Central memory CD8-positive, alpha-beta T cell (primary cell): ENCODE results near the gene MARK4.

ENCODE experiments used
- ATAC-seq: fragments of 150-1000 bp; cut with Tn5 transposase; replicated peaks from 2 replicates; pipeline ENCODE4 v1.10.0; 2022; ENCODE audit warnings: mild to moderate bottlenecking, moderate FRiP score, moderate number of reproducible peaks; ENCODE audit not compliant: poor library complexity, severe bottlenecking; ENCODE audit errors: extremely low read depth
- DNase-seq, 2 donors: peaks; one replicate each; pipeline ENCODE4 v3.0.0; 2021; ENCODE audit warnings: low spot score in 2 of 2
- H3K27ac Mint-ChIP-seq: one replicate; pipeline ENCODE4 v1.8.0; 2022; ENCODE audit warnings: low read depth, mild to moderate bottlenecking, moderate library complexity, mixed read lengths
- H3K27me3 Mint-ChIP-seq: one replicate; pipeline ENCODE4 v1.8.0; 2022; ENCODE audit warnings: mixed read lengths
- H3K36me3 Mint-ChIP-seq: one replicate; pipeline ENCODE4 v1.8.0; 2022; ENCODE audit warnings: mild to moderate bottlenecking, moderate library complexity, mixed read lengths; ENCODE audit not compliant: insufficient read depth
- H3K4me1 Mint-ChIP-seq: one replicate; pipeline ENCODE4 v1.8.0; 2022; ENCODE audit warnings: mixed read lengths
- H3K4me3 Mint-ChIP-seq: one replicate; pipeline ENCODE4 v1.8.0; 2022; ENCODE audit warnings: mild to moderate bottlenecking, moderate library complexity, mixed read lengths
- H3K9me3 Mint-ChIP-seq: one replicate; pipeline ENCODE4 v1.8.0; 2022; ENCODE audit warnings: mixed read lengths

Gene MARK4

DNA sequence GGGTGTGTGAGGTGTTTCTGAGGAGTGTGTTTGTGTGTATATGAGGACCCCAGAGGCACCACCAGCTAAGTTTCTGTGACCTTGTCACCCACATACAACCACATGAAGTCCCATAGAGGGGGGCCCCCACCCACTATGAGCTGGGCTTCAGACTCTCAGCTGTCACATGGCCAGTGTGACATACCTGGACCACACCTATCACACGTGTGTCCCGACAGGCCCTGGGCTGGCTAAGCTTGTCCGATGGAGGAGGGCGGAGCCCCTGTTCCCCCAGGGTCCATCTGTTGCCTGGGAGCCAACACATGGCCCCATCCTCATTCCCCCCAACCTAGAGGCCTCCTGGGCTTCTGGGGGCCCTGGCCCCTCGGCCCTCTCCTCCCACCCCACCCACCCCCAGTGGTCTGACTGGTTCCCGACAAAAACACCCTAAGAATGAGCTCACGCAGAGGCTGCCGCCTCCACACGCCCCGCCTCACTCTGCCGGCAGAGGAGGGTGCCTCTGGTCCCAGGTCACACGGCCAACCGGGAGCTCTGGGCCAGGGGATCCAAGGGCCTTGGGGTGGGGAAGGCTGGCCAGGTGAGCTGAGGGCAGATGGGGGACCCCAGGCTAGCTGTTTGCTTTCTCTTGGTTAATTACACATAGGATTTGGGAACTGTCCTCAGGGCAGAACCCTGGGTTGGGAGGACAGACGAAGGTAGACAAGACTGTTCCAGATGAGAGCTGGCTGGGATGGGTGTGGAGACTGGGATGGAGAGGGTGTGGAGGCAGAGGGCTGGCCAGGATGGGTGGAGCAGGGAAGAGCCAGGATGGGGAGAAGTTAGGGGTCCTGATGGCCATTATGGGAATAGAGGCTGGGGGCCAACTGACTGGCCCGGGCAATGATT, 93.8 kb downstream of the MARK4 start:
- ATAC-seq = no peak
- H3K27me3 Mint-ChIP-seq = peaks cover 16% of the 10 kb centered on the region
- H3K27ac Mint-ChIP-seq = no peak overlapping the region
- no peak overlapping the region for H3K4me3 Mint-ChIP-seq
- H3K36me3 Mint-ChIP-seq = peaks cover 3% of the 10 kb centered on the region
- no peak for DNase-seq
- H3K9me3 Mint-ChIP-seq = no peaks in the 10 kb centered on the region
- peaks cover 6% of the 10 kb centered on the region for H3K4me1 Mint-ChIP-seq

DNA sequence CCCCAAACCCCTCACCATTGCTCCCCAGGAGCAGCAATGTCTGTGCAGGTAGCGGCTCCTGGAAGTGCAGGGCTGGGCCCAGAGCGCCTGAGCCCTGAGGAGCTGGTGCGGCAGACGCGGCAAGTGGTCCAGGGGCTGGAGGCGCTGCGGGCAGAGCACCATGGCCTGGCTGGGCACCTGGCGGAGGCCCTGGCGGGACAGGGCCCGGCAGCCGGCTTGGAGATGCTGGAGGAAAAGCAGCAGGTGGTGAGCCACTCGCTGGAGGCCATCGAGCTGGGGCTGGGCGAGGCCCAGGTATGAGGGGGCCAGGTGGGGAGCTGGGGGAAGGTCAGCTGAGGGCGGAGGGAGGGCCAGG, 94.4 kb downstream of the MARK4 start:
- no peak for ATAC-seq
- no peak overlapping the region for H3K27ac Mint-ChIP-seq
- H3K36me3 Mint-ChIP-seq = no peaks in the 10 kb centered on the region
- no peaks in the 10 kb centered on the region for H3K4me1 Mint-ChIP-seq
- H3K4me3 Mint-ChIP-seq = no peak overlapping the region
- no peaks in the 10 kb centered on the region for H3K9me3 Mint-ChIP-seq
- peaks cover 16% of the 10 kb centered on the region for H3K27me3 Mint-ChIP-seq
- DNase-seq = no peak

DNA sequence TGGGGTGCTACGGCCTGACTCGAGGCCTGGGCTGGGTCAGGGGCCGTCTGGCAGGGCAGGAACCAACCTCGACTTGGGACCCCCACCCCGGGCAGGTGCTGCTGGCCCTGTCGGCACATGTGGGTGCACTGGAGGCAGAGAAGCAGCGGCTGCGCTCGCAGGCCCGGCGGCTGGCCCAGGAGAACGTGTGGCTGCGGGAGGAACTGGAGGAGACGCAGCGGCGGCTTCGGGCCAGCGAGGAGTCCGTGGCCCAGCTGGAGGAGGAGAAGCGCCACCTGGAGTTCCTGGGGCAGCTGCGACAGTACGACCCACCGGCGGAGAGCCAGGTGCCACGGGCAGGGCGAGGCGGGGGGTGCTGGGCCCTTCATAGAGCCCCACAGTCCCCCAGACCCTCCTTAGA, 95.4 kb downstream of the MARK4 start:
- Mint-ChIP-seq H3K9me3 (no peaks in the 10 kb centered on the region), H3K27me3 (peaks cover 16% of the 10 kb centered on the region), H3K4me1 (no peaks in the 10 kb centered on the region), H3K27ac (no peak overlapping the region), H3K4me3 (no peak overlapping the region), H3K36me3 (peaks cover 4% of the 10 kb centered on the region)
- DNase-seq (no peak), ATAC-seq (no peak)

DNA sequence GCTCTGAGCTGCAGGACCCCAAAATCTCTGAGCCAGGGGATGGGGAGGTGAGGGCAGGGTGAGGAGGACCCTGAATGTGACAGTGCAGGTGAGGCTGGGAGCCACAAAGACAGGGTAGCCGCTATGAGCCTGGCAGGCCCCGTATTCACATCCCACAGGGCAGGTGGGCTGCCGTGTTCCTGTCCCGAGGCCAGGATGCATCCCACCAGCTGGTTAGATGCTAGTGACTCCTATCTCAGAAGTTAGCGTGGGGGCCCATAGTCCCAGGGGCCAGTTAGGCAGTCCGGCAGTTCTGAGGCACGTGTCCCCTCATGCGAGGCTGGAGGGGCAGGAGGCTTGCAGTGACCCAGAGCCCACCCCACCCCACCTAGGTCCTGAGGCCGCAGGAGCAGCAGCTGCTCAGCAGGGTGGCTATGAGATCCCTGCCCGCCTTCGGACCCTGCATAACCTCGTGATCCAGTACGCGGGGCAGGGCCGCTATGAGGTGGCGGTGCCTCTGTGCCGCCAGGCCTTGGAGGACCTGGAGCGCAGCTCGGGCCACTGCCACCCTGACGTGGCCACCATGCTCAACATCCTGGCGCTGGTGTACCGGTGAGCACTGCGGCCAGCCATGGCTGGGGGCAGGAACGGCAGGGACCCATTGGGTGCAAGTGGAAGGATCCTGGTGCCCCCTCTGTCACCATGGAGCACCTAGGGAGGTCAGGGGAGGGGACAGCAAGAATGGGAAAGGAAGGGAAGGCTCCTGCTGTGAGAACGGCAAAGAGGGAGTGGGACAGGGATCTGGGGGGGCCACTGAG, 96.7 kb downstream of the MARK4 start:
- Mint-ChIP-seq H3K4me3 (no peak overlapping the region), H3K27me3 (peaks cover 16% of the 10 kb centered on the region), H3K27ac (no peak overlapping the region), H3K9me3 (no peaks in the 10 kb centered on the region), H3K36me3 (peaks cover 5% of the 10 kb centered on the region), H3K4me1 (no peaks in the 10 kb centered on the region)
- no peak for ATAC-seq
- no peak for DNase-seq

DNA sequence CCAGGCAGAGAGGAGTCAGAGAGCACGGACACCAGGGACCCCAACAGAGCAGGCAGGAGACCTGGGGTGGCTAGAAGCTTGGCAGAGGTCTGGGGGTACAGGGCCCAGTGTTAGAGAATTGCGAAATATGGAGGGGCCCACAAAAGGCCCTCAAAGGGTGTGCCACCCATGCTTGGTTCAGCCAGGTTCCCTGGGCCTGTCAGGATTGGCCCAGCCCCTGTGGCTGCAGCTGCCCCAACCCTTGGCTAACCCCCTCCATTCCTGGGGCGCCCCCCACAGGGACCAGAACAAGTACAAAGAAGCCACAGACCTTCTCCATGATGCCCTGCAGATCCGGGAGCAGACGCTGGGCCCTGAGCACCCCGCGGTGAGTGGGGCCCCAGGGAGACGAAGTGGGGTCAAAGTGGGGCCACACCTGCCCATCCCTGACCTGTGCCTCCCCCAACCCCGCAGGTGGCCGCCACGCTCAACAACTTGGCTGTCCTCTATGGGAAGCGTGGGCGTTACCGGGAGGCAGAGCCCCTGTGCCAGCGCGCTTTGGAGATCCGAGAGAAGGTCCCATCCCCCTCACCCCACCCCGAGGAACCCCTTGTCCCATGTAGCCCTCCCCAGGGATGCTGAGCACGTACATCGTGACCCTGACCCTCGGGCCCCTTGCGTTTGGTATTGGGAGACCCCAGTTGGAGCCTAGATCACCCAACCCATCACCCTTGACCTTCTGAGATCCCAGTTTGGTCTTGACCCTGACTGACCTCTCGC, 97.5 kb downstream of the MARK4 start:
- Mint-ChIP-seq H3K9me3 (no peaks in the 10 kb centered on the region), H3K4me1 (no peaks in the 10 kb centered on the region), H3K27ac (peak overlapping the region; percentile 1), H3K4me3 (no peak overlapping the region), H3K36me3 (peaks cover 5% of the 10 kb centered on the region), H3K27me3 (peaks cover 16% of the 10 kb centered on the region)
- ATAC-seq = no peak
- DNase-seq = no peak

DNA sequence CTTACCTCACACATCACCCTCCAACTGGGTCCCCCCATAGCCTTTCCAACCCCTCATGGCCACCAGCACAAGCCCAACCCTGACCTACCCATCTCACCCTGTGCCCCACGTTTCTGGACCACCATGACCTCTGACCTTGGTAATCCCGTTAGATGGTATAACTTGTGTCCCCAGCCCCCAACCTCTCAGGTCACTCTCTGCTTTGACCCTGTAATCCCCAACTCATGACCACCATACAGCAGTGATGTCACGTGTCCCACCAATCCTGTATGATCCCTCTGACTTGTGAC, 98.0 kb downstream of the MARK4 start:
- Mint-ChIP-seq H3K4me3 (no peak overlapping the region), H3K36me3 (peaks cover 5% of the 10 kb centered on the region), H3K27ac (peak overlapping the region; percentile 1), H3K9me3 (no peaks in the 10 kb centered on the region), H3K27me3 (peaks cover 16% of the 10 kb centered on the region), H3K4me1 (no peaks in the 10 kb centered on the region)
- no peak for DNase-seq
- ATAC-seq = no peak

DNA sequence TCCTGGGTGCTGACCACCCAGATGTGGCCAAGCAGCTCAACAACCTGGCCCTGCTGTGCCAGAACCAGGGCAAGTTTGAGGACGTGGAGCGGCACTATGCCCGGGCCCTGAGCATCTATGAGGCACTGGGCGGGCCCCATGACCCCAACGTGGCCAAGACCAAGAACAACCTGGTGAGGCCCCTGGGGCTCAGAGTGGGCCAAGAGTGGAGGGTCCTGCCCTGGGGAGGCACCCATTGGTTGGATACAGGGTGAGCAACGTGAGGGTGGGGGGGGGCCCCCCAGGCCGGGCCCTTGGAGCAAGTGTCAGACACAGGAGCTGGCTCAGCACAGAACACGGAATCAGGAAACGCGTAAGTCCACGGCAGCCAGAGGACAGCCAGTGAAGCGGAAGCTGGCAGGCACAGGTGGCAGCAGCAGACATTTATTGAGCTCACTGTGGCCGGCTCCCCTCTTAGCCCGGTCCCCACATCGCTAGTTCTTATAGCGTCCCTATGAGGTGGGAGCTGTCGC, 98.4 kb downstream of the MARK4 start:
- Mint-ChIP-seq H3K4me1 (peaks cover 3% of the 10 kb centered on the region), H3K27ac (peak overlapping the region; percentile 1), H3K36me3 (peaks cover 7% of the 10 kb centered on the region), H3K9me3 (no peaks in the 10 kb centered on the region), H3K4me3 (no peak overlapping the region), H3K27me3 (peaks cover 16% of the 10 kb centered on the region)
- ATAC-seq (no peak), DNase-seq (no peak)

DNA sequence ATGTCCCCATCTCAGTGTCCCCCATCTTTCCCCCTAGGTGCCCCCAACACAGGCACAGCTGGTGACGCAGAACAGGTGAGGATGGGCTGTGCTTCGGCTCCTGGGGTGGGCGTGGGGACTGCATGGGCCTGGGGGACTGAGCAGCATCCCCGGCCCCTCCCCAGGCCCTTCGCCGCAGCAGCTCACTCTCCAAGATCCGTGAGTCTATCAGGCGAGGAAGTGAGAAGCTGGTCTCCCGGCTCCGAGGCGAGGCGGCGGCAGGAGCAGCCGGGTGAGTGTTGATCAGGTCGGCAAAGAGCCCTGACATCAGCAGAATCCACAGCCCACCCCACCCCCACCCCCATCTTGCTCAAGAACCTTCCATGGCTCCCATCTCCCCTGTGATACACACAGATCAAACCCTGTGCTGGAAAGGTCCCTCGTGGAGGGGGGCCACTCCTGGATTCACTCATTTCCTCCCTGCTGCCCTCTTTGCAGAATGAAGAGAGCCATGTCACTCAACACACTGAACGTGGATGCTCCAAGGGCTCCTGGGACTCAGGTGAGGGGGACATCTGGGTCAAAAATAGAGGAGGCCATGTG, 99.5 kb downstream of the MARK4 start:
- DNase-seq = no peak
- Mint-ChIP-seq H3K27me3 (peaks cover 7% of the 10 kb centered on the region), H3K36me3 (peaks cover 7% of the 10 kb centered on the region), H3K27ac (no peak overlapping the region), H3K4me1 (peaks cover 7% of the 10 kb centered on the region), H3K4me3 (no peak overlapping the region), H3K9me3 (no peaks in the 10 kb centered on the region)
- ATAC-seq = no peak

DNA sequence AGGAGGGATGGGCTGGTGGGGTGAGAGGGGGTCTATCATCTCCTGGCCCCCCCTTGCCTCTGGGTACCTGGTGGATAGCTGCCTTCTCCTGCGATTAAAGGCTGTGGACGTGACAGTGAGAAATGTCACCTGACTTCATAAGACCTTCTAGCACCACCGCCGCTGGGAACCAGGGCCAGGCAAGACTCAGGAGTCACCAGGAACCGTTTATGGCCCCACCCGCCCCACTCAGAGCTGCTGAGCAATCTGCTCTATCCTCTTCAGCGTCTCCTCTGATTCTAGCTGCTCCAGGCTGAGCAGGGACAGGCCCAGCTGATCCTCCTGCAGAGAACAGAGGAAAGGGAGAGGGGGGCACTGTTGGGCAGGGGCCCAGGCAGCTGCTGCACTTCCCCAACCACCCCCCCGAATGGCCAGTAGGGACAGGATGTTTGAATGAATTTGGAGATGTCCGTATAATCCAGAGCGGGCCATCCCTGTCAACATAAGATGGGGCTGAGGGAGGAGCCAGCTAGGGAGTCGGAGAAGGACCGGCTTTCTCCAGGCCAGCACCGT, 100.4 kb downstream of the MARK4 start:
- Mint-ChIP-seq H3K4me1 (peaks cover 7% of the 10 kb centered on the region), H3K27ac (no peak overlapping the region), H3K36me3 (peaks cover 9% of the 10 kb centered on the region), H3K27me3 (no peaks in the 10 kb centered on the region), H3K9me3 (no peaks in the 10 kb centered on the region), H3K4me3 (no peak overlapping the region)
- ATAC-seq (no peak), DNase-seq (no peak)

DNA sequence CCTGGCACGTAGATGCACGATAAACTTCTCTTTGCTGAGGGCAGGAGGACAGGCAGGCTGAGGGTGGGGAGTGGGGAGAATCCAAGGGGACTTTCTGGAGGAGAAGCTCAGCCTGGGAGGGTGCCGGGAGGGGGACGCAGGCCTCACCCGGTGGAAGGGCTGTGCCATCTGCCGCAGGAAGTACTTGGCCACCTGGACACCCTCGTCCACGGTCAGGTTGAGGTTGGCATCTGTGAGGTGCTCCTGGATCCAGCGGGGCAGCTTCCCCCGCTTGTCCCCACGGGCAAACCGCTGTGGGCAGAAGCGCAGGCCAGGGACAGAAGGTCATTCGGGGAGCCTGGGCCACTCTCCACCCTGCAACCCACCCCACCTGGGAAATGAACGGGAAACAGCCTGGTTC, 101.0 kb downstream of the MARK4 start:
- DNase-seq (no peak), ATAC-seq (no peak)
- no peaks in the 10 kb centered on the region for H3K27me3 Mint-ChIP-seq
- no peak overlapping the region for H3K4me3 Mint-ChIP-seq
- H3K27ac Mint-ChIP-seq = no peak overlapping the region
- H3K36me3 Mint-ChIP-seq = peaks cover 10% of the 10 kb centered on the region
- H3K9me3 Mint-ChIP-seq = no peaks in the 10 kb centered on the region
- peaks cover 7% of the 10 kb centered on the region for H3K4me1 Mint-ChIP-seq

DNA sequence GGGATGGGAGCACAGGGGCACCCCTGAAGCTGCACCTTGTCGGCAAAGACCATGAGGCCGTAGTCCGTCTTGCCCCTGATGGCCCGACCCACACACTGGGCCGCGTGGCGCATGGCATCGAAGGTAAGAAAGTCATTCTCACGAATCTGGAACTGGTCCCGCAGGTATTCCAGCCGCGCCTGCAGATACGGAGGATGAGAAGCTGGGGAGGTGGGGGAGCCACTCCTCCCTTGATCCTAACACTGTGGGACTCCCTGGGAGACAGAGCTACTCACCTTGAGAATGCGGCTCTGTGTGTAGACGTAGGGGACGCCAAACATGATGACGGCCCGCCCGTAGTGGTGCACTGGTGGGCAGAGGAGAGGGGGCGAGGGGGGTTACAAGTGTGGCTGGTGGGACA, 101.4 kb downstream of the MARK4 start:
- peaks cover 7% of the 10 kb centered on the region for H3K4me1 Mint-ChIP-seq
- H3K36me3 Mint-ChIP-seq = peaks cover 10% of the 10 kb centered on the region
- no peak for DNase-seq
- H3K27ac Mint-ChIP-seq = no peak overlapping the region
- ATAC-seq = no peak
- no peaks in the 10 kb centered on the region for H3K27me3 Mint-ChIP-seq
- no peak overlapping the region for H3K4me3 Mint-ChIP-seq
- H3K9me3 Mint-ChIP-seq = no peaks in the 10 kb centered on the region
